TTC549 (cell line): ENCODE measurements around the gene SLC30A2.

ENCODE experiments used
- FAIRE-seq: peaks from 2 replicates; lab custom pipeline; 2012; peaks lifted over from hg19 to GRCh38; lab: Jason Lieb, UNC

The SLC30A2 gene

GRCh38 chr1:26070296-26070962 lies 24.5 kb upstream of the SLC30A2 start:
- FAIRE-seq: no peak

DNA sequence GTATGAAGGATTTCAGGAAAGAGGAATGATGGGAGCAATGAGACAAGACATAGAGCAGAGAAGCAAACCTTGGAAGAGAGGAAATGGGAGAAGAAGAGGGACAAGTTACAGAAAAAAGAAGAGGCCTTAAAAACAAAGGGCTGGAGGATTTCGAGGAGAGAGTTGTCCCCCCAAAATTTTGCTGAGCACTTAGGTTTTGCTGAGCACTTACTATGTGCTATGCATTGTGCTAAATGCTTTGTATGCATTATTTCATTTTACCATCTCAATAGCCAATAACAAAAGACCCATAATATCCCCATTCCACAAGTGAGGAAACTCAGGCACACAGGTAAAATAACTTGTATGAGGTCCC lies 24.0 kb upstream of the SLC30A2 start:
- FAIRE-seq: no peak

GRCh38 chr1:26067432-26067911 lies 21.6 kb upstream of the SLC30A2 start, which contains the start of gene TRIM63:
TSS of gene TRIM63 (minus strand) at chr1:26067630. CDS start at chr1:26067494, 136 bp downstream.
- no peak for FAIRE-seq

GRCh38 chr1:26066857-26067256 lies 20.9 kb upstream of the SLC30A2 start:
- FAIRE-seq: no peak

DNA sequence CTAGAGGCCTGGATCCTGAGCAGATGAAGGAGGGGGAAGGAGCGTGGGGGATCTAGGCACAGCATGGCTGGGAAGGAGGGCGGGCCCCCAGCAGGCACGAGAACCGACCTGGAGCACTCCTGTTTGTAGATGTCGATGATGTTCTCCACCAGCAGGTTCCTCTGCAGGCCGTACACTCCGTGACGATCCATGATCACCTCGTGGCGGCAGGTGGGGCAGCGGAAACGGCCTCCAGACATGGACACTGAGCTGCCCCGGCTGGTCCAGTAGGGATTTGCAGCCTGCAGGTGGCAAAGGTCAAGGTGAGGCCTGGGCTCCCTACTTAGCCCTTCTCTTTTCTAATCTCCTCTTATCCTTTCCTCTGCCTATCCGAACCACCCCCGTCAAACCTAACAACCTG lies 20.2 kb upstream of the SLC30A2 start:
- no peak for FAIRE-seq

- no peak for FAIRE-seq
Observed at GRCh38 chr1:26064553-26064952, 18.6 kb upstream of the SLC30A2 start.

- FAIRE-seq: no peak
Observed at GRCh38 chr1:26060832-26061574, 15.1 kb upstream of the SLC30A2 start.

DNA sequence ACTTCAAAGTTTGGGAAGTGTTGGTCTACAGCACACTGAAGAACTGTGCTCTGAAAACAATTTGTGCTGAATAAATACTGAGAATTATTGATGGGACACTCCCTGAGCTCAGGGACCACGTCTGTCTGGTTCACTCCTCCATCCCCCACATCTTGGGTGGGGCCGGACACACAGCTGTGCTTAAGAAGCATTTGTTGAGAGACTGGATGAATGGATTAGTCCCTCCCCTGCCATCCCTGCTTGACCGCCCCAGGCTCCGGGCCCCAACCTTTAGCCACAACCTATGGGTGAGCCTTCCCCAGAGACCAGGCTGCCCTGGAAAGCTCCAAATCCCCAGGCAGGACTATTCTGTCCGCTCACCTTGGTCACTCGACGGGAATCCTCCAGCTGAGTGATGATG lies 14.0 kb upstream of the SLC30A2 start:
- FAIRE-seq: no peak

GRCh38 chr1:26058052-26058595 lies 12.2 kb upstream of the SLC30A2 start:
- FAIRE-seq: no peak

- FAIRE-seq: no peak
Observed at GRCh38 chr1:26057189-26057588, 11.3 kb upstream of the SLC30A2 start.

DNA sequence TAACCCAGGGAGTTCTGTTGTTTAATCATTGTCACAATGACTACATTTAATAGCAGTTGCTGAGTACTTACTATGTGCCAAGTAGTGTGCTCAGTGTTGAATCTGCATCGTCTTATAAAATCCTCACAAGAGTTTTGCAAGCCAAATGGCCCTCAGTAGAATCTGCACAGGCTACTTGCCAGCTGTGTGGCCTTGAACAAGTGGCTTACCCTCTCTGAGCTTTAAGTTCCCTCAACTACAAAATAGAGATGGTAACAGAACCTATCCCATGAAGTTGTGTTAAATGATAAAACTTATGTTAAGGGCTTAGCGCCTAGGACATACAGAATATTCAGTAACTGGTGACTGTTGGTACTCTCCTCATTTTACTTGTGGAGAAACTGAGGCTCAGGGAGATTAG lies 9.1 kb upstream of the SLC30A2 start:
- FAIRE-seq: no peak

DNA sequence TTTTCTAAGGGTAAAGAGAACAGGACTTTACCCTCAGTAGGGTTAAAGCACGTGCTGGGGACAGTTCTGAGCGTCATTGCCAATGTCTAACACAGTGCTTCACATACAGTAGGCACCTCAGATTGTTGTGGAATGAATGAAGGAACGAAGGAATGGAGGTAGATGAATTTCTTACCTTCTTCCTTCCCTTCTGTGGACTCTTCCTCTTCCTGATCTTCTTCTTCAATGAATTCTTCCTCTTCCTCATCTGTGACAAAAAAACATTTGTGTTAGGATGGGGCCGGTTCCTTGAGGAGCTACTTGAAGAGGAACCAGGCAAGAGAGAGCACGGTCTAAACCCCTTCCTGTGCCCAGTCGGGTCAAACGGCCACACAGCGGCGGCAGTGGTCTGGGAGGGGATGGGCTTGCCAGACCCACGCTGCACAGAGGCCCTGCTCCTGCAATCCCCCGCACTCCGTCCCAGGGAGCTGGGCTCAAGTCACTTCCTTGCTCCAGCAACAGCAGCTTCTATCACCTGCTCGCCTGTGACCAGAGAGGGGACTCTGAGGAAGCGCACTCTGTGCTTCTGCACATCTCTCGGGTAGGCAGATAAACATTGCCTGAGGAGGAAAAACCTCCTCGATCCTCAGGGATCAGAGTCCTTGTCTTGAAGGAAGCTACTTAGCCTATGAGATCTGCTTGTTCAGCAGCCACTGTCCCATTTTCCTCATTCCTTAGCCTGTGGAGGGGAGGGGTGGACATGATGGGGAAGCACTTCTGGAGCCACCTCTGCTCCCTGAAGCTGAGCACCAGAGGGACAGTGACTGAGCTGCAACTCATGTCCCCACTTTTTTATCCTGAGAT lies 8.0 kb upstream of the SLC30A2 start:
- FAIRE-seq: no peak

- no peak for FAIRE-seq
Observed at GRCh38 chr1:26050248-26050640, 4.3 kb upstream of the SLC30A2 start.

- FAIRE-seq: no peak
Observed at GRCh38 chr1:26049531-26050247, 3.8 kb upstream of the SLC30A2 start.

GRCh38 chr1:26047278-26047874 lies 1.5 kb upstream of the SLC30A2 start:
- FAIRE-seq: no peak

DNA sequence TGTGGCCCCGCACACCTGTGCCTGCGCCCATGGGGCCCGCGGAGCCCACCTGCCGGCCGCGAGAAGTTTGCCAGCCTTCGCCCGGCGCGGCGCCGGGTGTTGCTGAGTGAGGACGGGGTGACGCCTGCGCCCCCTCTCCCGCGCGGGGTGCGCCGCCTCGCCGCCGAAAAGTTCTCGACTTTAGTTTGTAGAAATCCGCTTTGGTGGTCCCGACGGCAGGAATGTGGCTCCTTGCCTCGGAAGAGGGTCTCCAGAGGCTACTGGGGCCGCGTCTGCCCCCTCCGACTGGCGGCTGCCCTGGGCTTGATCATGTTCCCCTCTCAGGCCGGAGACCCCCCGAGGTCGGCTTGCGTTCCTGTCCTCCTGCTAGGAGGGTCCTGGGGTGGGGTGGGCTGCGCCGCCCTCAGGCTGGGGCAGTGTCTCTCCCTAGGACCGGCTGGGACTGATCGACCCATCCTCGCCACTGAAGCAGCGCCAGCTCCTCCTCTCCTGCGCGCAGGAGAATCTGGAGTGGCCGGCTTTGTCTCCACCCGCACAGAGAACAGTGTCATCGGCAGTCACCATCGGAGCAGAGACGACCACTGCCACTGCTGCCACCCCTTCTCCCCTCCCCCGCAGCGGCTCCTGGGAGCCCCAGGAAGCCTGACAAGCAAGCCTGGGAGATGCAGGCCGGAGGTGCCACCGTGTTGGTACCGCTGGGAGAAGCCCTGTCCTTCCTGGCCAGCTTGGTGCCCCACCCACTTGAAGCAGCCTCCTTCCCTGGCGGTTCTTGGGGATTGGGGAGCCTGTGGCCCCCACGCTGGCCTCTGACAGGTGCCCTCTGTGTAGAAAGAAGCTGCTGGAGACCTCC lies 553 bp upstream of the SLC30A2 start:
- FAIRE-seq: no peak

- FAIRE-seq: no peak
Observed at GRCh38 chr1:26044971-26045721, 772 bp downstream of the SLC30A2 start.

GRCh38 chr1:26044414-26044813 lies 1.5 kb downstream of the SLC30A2 start:
- FAIRE-seq: no peak

- no peak for FAIRE-seq
Observed at GRCh38 chr1:26043765-26044164, 2.2 kb downstream of the SLC30A2 start.

DNA sequence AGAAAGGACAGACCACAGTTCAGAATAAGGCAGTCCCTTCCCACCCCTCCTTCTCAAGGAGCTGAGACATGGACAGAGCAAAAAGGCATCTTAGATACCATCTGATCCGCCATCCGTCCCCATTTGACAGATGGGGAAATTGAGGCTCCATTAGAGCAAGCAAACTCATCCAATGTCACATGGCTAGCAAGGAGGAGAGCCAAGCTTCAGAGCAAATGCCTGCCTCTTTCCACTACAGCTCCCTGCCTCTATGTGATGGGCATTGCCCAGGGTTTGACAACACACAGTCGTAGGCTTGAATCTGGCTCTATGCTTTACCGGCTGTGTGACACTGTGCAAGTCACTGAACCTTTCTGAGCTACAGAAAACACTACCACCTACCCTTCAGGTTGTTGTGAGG lies 3.9 kb downstream of the SLC30A2 start:
- no peak for FAIRE-seq
